SK-N-SH (cell line): ENCODE data around the gene CRIP2. TPM values are rescaled to one million over a fixed set of nuclear protein-coding genes. Genes with fewer than 3 reads are reported as not detected.

Experiments
- CTCF ChIA-PET: fragments of 300-600, 350-600 bp; formaldehyde crosslinking; extraction: SDS; loops from one replicate; lab custom pipeline; 2021; lab: Yijun Ruan, JAX
- POLR2A ChIA-PET: fragments of 350-600 bp; sonication (Branson Sonifier 250); formaldehyde crosslinking; extraction: SDS; loops from one replicate; lab custom pipeline; 2020; ENCODE audit warnings: antibody characterized with exemption, inconsistent platforms; lab: Yijun Ruan, JAX
- DNase-seq: peaks from one replicate; pipeline ENCODE4 v3.0.0; 2012
- H2AFZ ChIP-seq: fragments of 200-600 bp; sonication (generic); 2 replicates; pipeline ENCODE4 v1.8.1; 2016; ENCODE audit warnings: antibody characterized with exemption, mild to moderate bottlenecking, low read depth
- H3F3A ChIP-seq: fragments of 200-600 bp; sonication (generic); replicated peaks from 2 replicates; pipeline ENCODE3; 2016; ENCODE audit warnings: antibody characterized with exemption, mild to moderate bottlenecking; ENCODE audit not compliant: insufficient read depth
- H3K27ac ChIP-seq, 2 experiments: fragments of 200-500 bp in 1 of 2; fragments of 200-600 bp in 1 of 2; sonication (Bioruptor generic) in 1 of 2; sonication (generic), shearing (Covaris generic) in 1 of 2; 2 replicates each; pipeline versions ENCODE4 v1.5.1 to v1.6.1; 2014 to 2016; ENCODE audit warnings: low read depth in 2 of 2, inconsistent platforms in 1 of 2, low read length in 1 of 2, mild to moderate bottlenecking in 1 of 2, mixed read lengths in 1 of 2
- H3K27me3 ChIP-seq: fragments of 200-600 bp; sonication (generic), shearing (Covaris generic); 2 replicates; pipeline ENCODE4 v1.6.1; 2016; ENCODE audit warnings: mixed run types; ENCODE audit not compliant: insufficient read depth
- H3K36me3 ChIP-seq, 2 experiments: fragments of 200-500 bp in 1 of 2; fragments of 200-600 bp in 1 of 2; sonication (Bioruptor generic) in 1 of 2; sonication (generic) in 1 of 2; replicated peaks in 1 of 2; 2 replicates each; pipeline versions ENCODE3 to v1.5.1; 2014 to 2016; ENCODE audit warnings: low read length in 1 of 2, mild to moderate bottlenecking in 1 of 2; ENCODE audit not compliant: insufficient read depth in 2 of 2, control insufficient read depth in 1 of 2
- H3K4me1 ChIP-seq, 2 experiments: fragments of 200-500 bp in 1 of 2; fragments of 200-600 bp in 1 of 2; sonication (Bioruptor generic) in 1 of 2; sonication (generic), shearing (Covaris generic) in 1 of 2; 2 replicates each; pipeline versions ENCODE4 v1.5.1 to v1.6.1; 2014 to 2016; ENCODE audit warnings: low read depth in 1 of 2, low read length in 1 of 2, mixed run types in 1 of 2; ENCODE audit not compliant: insufficient read depth in 2 of 2, control insufficient read depth in 1 of 2
- H3K4me2 ChIP-seq: fragments of 200-600 bp; sonication (generic), shearing (Covaris generic); 2 replicates; pipeline ENCODE4 v1.6.1; 2017; ENCODE audit warnings: mixed run types
- H3K4me3 ChIP-seq, 2 experiments: fragments of 200-500 bp in 1 of 2; fragments of 200-600 bp in 1 of 2; sonication (Bioruptor generic) in 1 of 2; sonication (generic), shearing (Covaris generic) in 1 of 2; 2 replicates each; pipeline versions ENCODE4 v1.5.1 to v1.8.1; 2014 to 2016; ENCODE audit warnings: low read depth in 2 of 2, inconsistent platforms in 1 of 2, low read length in 1 of 2, mild to moderate bottlenecking in 1 of 2, mixed read lengths in 1 of 2, moderate library complexity in 1 of 2
- H3K79me2 ChIP-seq: fragments of 200-600 bp; sonication (generic); 2 replicates; pipeline ENCODE4 v1.8.1; 2017; ENCODE audit warnings: mild to moderate bottlenecking; ENCODE audit not compliant: insufficient read depth
- H3K9ac ChIP-seq: fragments of 200-600 bp; sonication (generic); 2 replicates; pipeline ENCODE4 v1.6.1; 2017; ENCODE audit warnings: mixed run types
- H3K9me2 ChIP-seq: fragments of 200-600 bp; sonication (generic); 2 replicates; pipeline ENCODE4 v1.6.1; 2017; ENCODE audit warnings: mixed run types
- H3K9me3 ChIP-seq: fragments of 200-600 bp; sonication (generic); 2 replicates; pipeline ENCODE4 v1.6.1; 2017; ENCODE audit warnings: mixed run types, mild to moderate bottlenecking, moderate library complexity
- H4K20me1 ChIP-seq: fragments of 200-600 bp; sonication (generic); 2 replicates; pipeline ENCODE4 v1.6.1; 2017; ENCODE audit warnings: mild to moderate bottlenecking, mixed run types; ENCODE audit not compliant: insufficient read depth
- CHD2 ChIP-seq: fragments of 150-350 bp; IDR thresholded peaks from 2 replicates; pipeline ENCODE4 v1.6.1; 2018; ENCODE audit warnings: low read length; ENCODE audit not compliant: partially characterized antibody
- CTCF ChIP-seq: fragments of 200-600 bp; sonication (generic); IDR thresholded peaks from 2 replicates; pipeline ENCODE4 v1.6.1; 2017; ENCODE audit warnings: antibody characterized with exemption, mild to moderate bottlenecking, moderate library complexity
- EP300 ChIP-seq, 2 experiments: IDR thresholded peaks; 2 replicates each; pipeline versions ENCODE4 v1.4.0 to v1.6.1; 2012; ENCODE audit warnings: borderline replicate concordance in 1 of 2, low read depth in 1 of 2, low read length in 1 of 2
- GABPA ChIP-seq: IDR thresholded peaks from 2 replicates; pipeline ENCODE4 v1.4.0; 2012; ENCODE audit warnings: low read depth, mild to moderate bottlenecking
- GATA2 ChIP-seq: sonication (generic); formaldehyde crosslinking; IDR thresholded peaks from 2 replicates; pipeline ENCODE4 v1.5.0; 2020; ENCODE audit warnings: mild to moderate bottlenecking, missing genetic modification reagents
- IRF3 ChIP-seq: fragments of 150-350 bp; IDR thresholded peaks from 2 replicates; pipeline ENCODE4 v1.6.1; 2016; ENCODE audit warnings: mild to moderate bottlenecking, low read depth, low read length
- JUND ChIP-seq: IDR thresholded peaks from 2 replicates; pipeline ENCODE4 v1.4.0; 2012
- MEF2A ChIP-seq: IDR thresholded peaks from 2 replicates; pipeline ENCODE4 v1.4.0; 2012; ENCODE audit warnings: low read depth, borderline replicate concordance
- PBX3 ChIP-seq: IDR thresholded peaks from 2 replicates; pipeline ENCODE4; 2012
- POLR2AphosphoS5 ChIP-seq: IDR thresholded peaks from 2 replicates; pipeline ENCODE4 v1.6.1; 2012; ENCODE audit warnings: low read depth, low read length
- REST ChIP-seq: IDR thresholded peaks from 2 replicates; pipeline ENCODE4 v1.6.1; 2012; ENCODE audit warnings: mild to moderate bottlenecking, low read depth, low read length, moderate library complexity
- RFX5 ChIP-seq: IDR thresholded peaks from 2 replicates; pipeline ENCODE4 v1.6.1; 2012; ENCODE audit warnings: mild to moderate bottlenecking, improper control_type of control experiment, low read length
- SIN3A ChIP-seq: IDR thresholded peaks from 2 replicates; pipeline ENCODE4 v1.6.1; 2012; ENCODE audit warnings: low read depth, mild to moderate bottlenecking, low read length, moderate library complexity, borderline replicate concordance
- SMC3 ChIP-seq: IDR thresholded peaks from 2 replicates; pipeline ENCODE4 v1.6.1; 2012; ENCODE audit warnings: low read depth, low read length, improper control_type of control experiment
- TAF1 ChIP-seq: IDR thresholded peaks from 2 replicates; pipeline ENCODE4 v1.6.1; 2012; ENCODE audit warnings: low read depth, mild to moderate bottlenecking, low read length, moderate library complexity, borderline replicate concordance
- TCF12 ChIP-seq: IDR thresholded peaks from 2 replicates; pipeline ENCODE4 v1.4.0; 2012
- TEAD4 ChIP-seq: IDR thresholded peaks from 2 replicates; pipeline ENCODE4 v1.4.0; 2012; ENCODE audit warnings: mild to moderate bottlenecking, borderline replicate concordance; ENCODE audit not compliant: insufficient read depth
- YY1 ChIP-seq: IDR thresholded peaks from 2 replicates; pipeline ENCODE4 v1.4.0; 2012; ENCODE audit warnings: low read depth, mild to moderate bottlenecking
- ZBTB33 ChIP-seq: IDR thresholded peaks from 2 replicates; pipeline ENCODE4 v1.4.0; 2012; ENCODE audit warnings: low read depth, borderline replicate concordance
- WGBS: methylation state at CpG from one replicate; pipeline ENCODE4 v1.1.6; 2017; ENCODE audit warnings: low lambda C conversion rate; 5-methylcytosine and 5-hydroxymethylcytosine counted together
- polyA plus RNA-seq, 3 experiments: library from polyadenylated mRNA; depleted of rRNA; stranded (reverse); fragments of >200 nt; gene quantifications; 2 replicates each; pipeline ENCODE4 v1.2.3, GENCODE V29; 2012

The CRIP2 gene
- polyA plus RNA-seq, 1 of the 3 experiments (the other 2 are of a cell fraction): 335 TPM

GRCh38 chr14:105431256-105431655 is 43.4 kb upstream of the CRIP2 start:
- Histone ChIP-seq H3K27me3 (no peaks in the 10 kb centered on the region), H3K4me2 (no peak overlapping the region), H2AFZ (no peak overlapping the region), H3K27ac (peak overlapping the region in 1 of 2 experiments; percentile 54; a peak in 1 of 4 replicates), H3K9me3 (no peaks in the 10 kb centered on the region), H4K20me1 (peaks cover 90% of the 10 kb centered on the region), H3F3A (peaks cover 26% of the 10 kb centered on the region), H3K9ac (no peak overlapping the region), H3K4me3 (no peak overlapping the region), H3K9me2 (no peaks in the 10 kb centered on the region), H3K4me1 (no peaks in the 10 kb centered on the region; a peak in 1 of 4 replicates), H3K36me3 (peaks cover 6 to 23% of the 10 kb centered on the region in 2 experiments), H3K79me2 (peaks cover 100% of the 10 kb centered on the region)
- WGBS: 100% methylated on average over 1 of the region's 1 CpG
- TF ChIP-seq CTCF: no peak
- TF ChIP-seq POLR2AphosphoS5: no peak
- no peak for TF ChIP-seq TCF12
- TF ChIP-seq MEF2A: no peak
- TF ChIP-seq GABPA: no peak
- CTCF ChIA-PET: interaction anchor here (1.0 to 2.0 kb wide), 2 partner anchors 17 to 107 kb away, joined by 3 to 5 read pairs; no protein-coding TSS in a partner anchor
- POLR2A ChIA-PET: no interaction called here
- no peak for DNase-seq

GRCh38 chr14:105432657-105433056 is 42.0 kb upstream of the CRIP2 start:
- no peaks in the 10 kb centered on the region for H3K9me3 ChIP-seq
- CTCF ChIA-PET: interaction anchor here (1.1 to 1.8 kb wide), 3 partner anchors 15 to 57 kb away, joined by 4 to 8 read pairs (median 5); no protein-coding TSS in a partner anchor
- WGBS: 94% methylated on average over 12 of the region's 12 CpGs

More at GRCh38 chr14:105432657-105433056, 42.0 kb upstream of the CRIP2 start:
- H3K27ac ChIP-seq: no peak overlapping the region
- peaks cover 90% of the 10 kb centered on the region for H4K20me1 ChIP-seq
- H3K9me2 ChIP-seq: no peaks in the 10 kb centered on the region
- no peaks in the 10 kb centered on the region for H3K27me3 ChIP-seq
- H3K4me1 ChIP-seq: peaks cover 0 to 4% of the 10 kb centered on the region in 2 experiments; a peak in 1 of 4 replicates
- H3K79me2 ChIP-seq: peaks cover 100% of the 10 kb centered on the region
- no peak for DNase-seq
- POLR2A ChIA-PET: no interaction called here
- H3K4me3 ChIP-seq: no peak overlapping the region
- peaks cover 21% of the 10 kb centered on the region for H3F3A ChIP-seq
- no peak overlapping the region for H3K4me2 ChIP-seq
- peaks cover 3 to 17% of the 10 kb centered on the region in 2 experiments for H3K36me3 ChIP-seq
- no peak overlapping the region for H2AFZ ChIP-seq
- TF ChIP-seq TEAD4: no peak
- no peak for TF ChIP-seq SMC3
- TF ChIP-seq JUND: no peak
- TF ChIP-seq EP300 (IDR thresholded peaks at IDR 0.05; ENCODE audit: borderline replicate concordance in 1 of 2, low read depth in 1 of 2, low read length in 1 of 2): no peak
- no peak for TF ChIP-seq REST
- TF ChIP-seq GATA2 (CRISPR knock-in tag): no peak
- no peak for TF ChIP-seq SIN3A
- no peak for TF ChIP-seq CHD2
- TF ChIP-seq RFX5: no peak
- no peak for TF ChIP-seq YY1
- no peak for TF ChIP-seq PBX3
- TF ChIP-seq TAF1: no peak
- no peak for TF ChIP-seq IRF3
- no peak for TF ChIP-seq ZBTB33
- H3K9ac ChIP-seq: no peak overlapping the region
